Body of pancreas (tissue), 4 donors: ENCODE results near the gene OR7C2. TPM values are rescaled to one million over a fixed set of nuclear protein-coding genes. Genes with fewer than 3 reads are reported as not detected.
A peak's percentile ranks its signal among the peaks of the same experiment; 100 is the strongest.

ENCODE experiments used
- ATAC-seq: fragments of 150-250 bp; one replicate; pipeline ENCODE4 v1.9.1; 2016
- DNase-seq, 4 donors: peaks; one replicate each; pipeline ENCODE4 v3.0.0-alpha.2; 2019
- H3K27ac ChIP-seq, 4 donors: fragments of 200-600 bp; sonication (generic); 1 replicate in 3 of 4; 2 replicates in 1 of 4; pipeline versions ENCODE4 v1.5.1 to v1.6.1; 2016 to 2019; ENCODE audit warnings: mild to moderate bottlenecking in 1 of 4, mixed read lengths in 1 of 4, moderate library complexity in 1 of 4
- H3K27me3 ChIP-seq, 2 donors: fragments of 200-600 bp; sonication (generic); one replicate each; pipeline ENCODE4 v1.6.0; 2016; ENCODE audit warnings: mild to moderate bottlenecking in 1 of 2
- H3K36me3 ChIP-seq, 2 donors: fragments of 200-600 bp; sonication (generic); replicated peaks in 1 of 2; 2 replicates each; pipeline ENCODE4 v1.5.1; 2016; ENCODE audit warnings: low read depth in 2 of 2; ENCODE audit not compliant: insufficient read depth in 1 of 2
- H3K4me1 ChIP-seq: fragments of 200-600 bp; sonication (generic); one replicate; pipeline ENCODE4 v1.6.0; 2016
- H3K4me3 ChIP-seq, 2 donors: fragments of 200-600 bp; sonication (generic); 1 replicate in 1 of 2; 2 replicates in 1 of 2; pipeline ENCODE4 v1.5.1; 2016 to 2019
- H3K9me3 ChIP-seq, 3 donors: fragments of 200-600 bp; sonication (generic); 1 replicate in 2 of 3; 2 replicates in 1 of 3; pipeline ENCODE4 v1.5.1; 2016
- CTCF ChIP-seq, 7 experiments: fragments of 450-650 bp in 4 of 7; fragments of 200-600 bp in 3 of 7; sonication (generic) in 3 of 7; IDR thresholded peaks; one replicate each; pipeline ENCODE4 v1.5.1; 2016 to 2019; ENCODE audit warnings: antibody characterized with exemption in 7 of 7
- POLR2A ChIP-seq, 3 donors: fragments of 450-650 bp; IDR thresholded peaks; one replicate each; pipeline ENCODE4 v1.6.1; 2016; ENCODE audit warnings: antibody characterized with exemption in 3 of 3, mild to moderate bottlenecking in 2 of 3
- WGBS, 2 donors: methylation state at CpG; one replicate each; pipeline ENCODE4 v1.1.5; 2017; 5-methylcytosine and 5-hydroxymethylcytosine counted together
- intact Hi-C: fragments of 100-400 bp; cut with DNase I; formaldehyde crosslinking; loops from one replicate; pipeline ENCODE4 v1.15.1; 2023
- total RNA-seq, 2 donors: library from RNA; depleted of rRNA; stranded (reverse); fragments of >200 nt; gene quantifications; one replicate each; pipeline ENCODE4 v1.1.0, GENCODE V29; 2016

The OR7C2 gene
- total RNA-seq = not detected

GRCh38 chr19:14941189-14941588, at the start of gene OR7C2:
OR7C2 (plus strand) TSS chr19:14941489; CDS start chr19:14941489, 0 bp downstream.
- Histone ChIP-seq H3K4me3 (no peak within 1 kb of the TSS), H3K4me1 (no peaks in the 10 kb centered on the region), H3K27ac (no peak within 1 kb of the TSS), H3K9me3 (no peaks in the 10 kb centered on the region), H3K27me3 (no peaks in the 10 kb centered on the region), H3K36me3 (no peaks in the 10 kb centered on the region)
- DNase-seq (no peak), ATAC-seq (no peak)
- no peak for TF ChIP-seq CTCF (IDR thresholded peaks at IDR 0.05)
- TF ChIP-seq POLR2A (IDR thresholded peaks at IDR 0.05) = no peak
- intact Hi-C loops = no loop called here
- WGBS, 2 donors = 67 to 80% methylated on average over 6 of the region's 6 CpGs

GRCh38 chr19:14901675-14902260, 39.5 kb upstream of the OR7C2 start:
- ATAC-seq (no peak), DNase-seq (no peak)
- TF ChIP-seq POLR2A (IDR thresholded peaks at IDR 0.05) = no peak
- no peak for TF ChIP-seq CTCF (IDR thresholded peaks at IDR 0.05)
- H3K4me1 ChIP-seq = no peaks in the 10 kb centered on the region
- 21 to 27% methylated on average over 2 of the region's 2 CpGs for WGBS, 2 donors
- intact Hi-C loops = no loop called here
- H3K36me3 ChIP-seq = no peaks in the 10 kb centered on the region
- H3K9me3 ChIP-seq = no peaks in the 10 kb centered on the region
- no peaks in the 10 kb centered on the region for H3K27me3 ChIP-seq
- no peak overlapping the region for H3K27ac ChIP-seq
- no peak overlapping the region for H3K4me3 ChIP-seq

- Histone ChIP-seq H3K4me1 (no peaks in the 10 kb centered on the region), H3K27me3 (no peaks in the 10 kb centered on the region), H3K9me3 (no peaks in the 10 kb centered on the region), H3K27ac (no peak overlapping the region), H3K36me3 (no peaks in the 10 kb centered on the region), H3K4me3 (no peak overlapping the region)
- TF ChIP-seq POLR2A (IDR thresholded peaks at IDR 0.05) = no peak
- TF ChIP-seq CTCF (IDR thresholded peaks at IDR 0.05) = no peak
- intact Hi-C loops = no loop called here
- ATAC-seq = no peak
- 75 to 80% methylated on average over 4 of the region's 4 CpGs for WGBS, 2 donors
- DNase-seq = no peak
These were observed 34.6 kb upstream of the OR7C2 start for GRCh38 chr19:14906711-14907110.

- TF ChIP-seq CTCF (IDR thresholded peaks at IDR 0.05) (no peak), POLR2A (IDR thresholded peaks at IDR 0.05) (no peak)
- no peaks in the 10 kb centered on the region for H3K36me3 ChIP-seq
- H3K4me3 ChIP-seq = no peak overlapping the region
- intact Hi-C loops = no loop called here
- ATAC-seq (no peak), DNase-seq (no peak)
- H3K4me1 ChIP-seq = no peaks in the 10 kb centered on the region
- WGBS, 2 donors = 60 to 62% methylated on average over 6 of the region's 6 CpGs
- no peaks in the 10 kb centered on the region for H3K9me3 ChIP-seq
- no peak overlapping the region for H3K27ac ChIP-seq
- H3K27me3 ChIP-seq = no peaks in the 10 kb centered on the region
These were observed 26.2 kb upstream of the OR7C2 start for GRCh38 chr19:14915116-14915515.

GRCh38 chr19:14916848-14917247, 24.4 kb upstream of the OR7C2 start:
- WGBS, 2 donors = 45 to 60% methylated on average over 5 of the region's 5 CpGs
- H3K36me3 ChIP-seq = no peaks in the 10 kb centered on the region
- intact Hi-C loops = no loop called here
- TF ChIP-seq POLR2A (IDR thresholded peaks at IDR 0.05) (no peak), CTCF (IDR thresholded peaks at IDR 0.05) (peak in 2 of 7 experiments; percentile 18 to 26)
- H3K4me1 ChIP-seq = no peaks in the 10 kb centered on the region
- ATAC-seq = no peak
- no peaks in the 10 kb centered on the region for H3K27me3 ChIP-seq
- no peaks in the 10 kb centered on the region for H3K9me3 ChIP-seq
- H3K27ac ChIP-seq = no peak overlapping the region
- peak in 1 of 4 donors; percentile 26 for DNase-seq
- no peak overlapping the region for H3K4me3 ChIP-seq
